Transverse colon (tissue), 4 donors: ENCODE data around the gene MAP3K21. TPM values are rescaled to one million over a fixed set of nuclear protein-coding genes. Genes with fewer than 3 reads are reported as not detected.

Experiments
- DNase-seq: peaks from one replicate; pipeline ENCODE4 v3.0.0-alpha.2; 2019
- H3K27ac ChIP-seq, 4 donors: fragments of 200-600 bp; sonication (generic); 2 replicates each; pipeline ENCODE4 v1.5.1; 2016 to 2018; ENCODE audit warnings: inconsistent platforms in 4 of 4
- H3K27me3 ChIP-seq: fragments of 200-600 bp; sonication (generic); 2 replicates; pipeline ENCODE4 v1.5.1; 2017; ENCODE audit warnings: inconsistent platforms
- H3K36me3 ChIP-seq, 4 donors: fragments of 200-600 bp; sonication (generic); 2 replicates each; pipeline ENCODE4 v1.5.1; 2017 to 2019; ENCODE audit warnings: inconsistent platforms in 4 of 4
- H3K4me1 ChIP-seq, 4 donors: fragments of 200-600 bp; sonication (generic); 2 replicates each; pipeline ENCODE4 v1.5.1; 2017 to 2020; ENCODE audit warnings: inconsistent platforms in 4 of 4
- H3K4me3 ChIP-seq, 4 donors: fragments of 200-600 bp; sonication (generic); 1 replicate in 1 of 4; 2 replicates in 3 of 4; pipeline versions ENCODE4 v1.5.1 to v1.6.1; 2017 to 2019; ENCODE audit warnings: inconsistent platforms in 4 of 4
- H3K9me3 ChIP-seq, 2 donors: fragments of 200-600 bp; sonication (generic); 2 replicates each; pipeline ENCODE4 v1.5.1; 2017 to 2019; ENCODE audit warnings: inconsistent platforms in 2 of 2
- CTCF ChIP-seq, 5 experiments: fragments of 200-600 bp in 3 of 5; fragments of 450-650 bp in 2 of 5; sonication (generic) in 3 of 5; IDR thresholded peaks; 1 replicate in 2 of 5; 2 replicates in 3 of 5; pipeline ENCODE4 v1.5.1; 2016 to 2017; ENCODE audit warnings: antibody characterized with exemption in 5 of 5, inconsistent platforms in 3 of 5, mild to moderate bottlenecking in 2 of 5, moderate library complexity in 1 of 5
- EP300 ChIP-seq: sonication (generic); formaldehyde crosslinking; IDR thresholded peaks from one replicate; pipeline ENCODE4 v1.6.1; 2017; ENCODE audit warnings: antibody characterized with exemption, low read depth
- POLR2A ChIP-seq: fragments of 450-650 bp; IDR thresholded peaks from one replicate; pipeline ENCODE4 v1.6.1; 2016; ENCODE audit warnings: antibody characterized with exemption, mild to moderate bottlenecking, moderate library complexity
- POLR2AphosphoS5 ChIP-seq, 3 donors: sonication (generic); formaldehyde crosslinking; IDR thresholded peaks; one replicate each; pipeline ENCODE4 v1.6.1; 2016; ENCODE audit warnings: antibody characterized with exemption in 3 of 3
- WGBS, 2 donors: methylation state at CpG; one replicate each; pipeline ENCODE4 v1.1.5; 2018; ENCODE audit warnings: low coverage in 1 of 2; 5-methylcytosine and 5-hydroxymethylcytosine counted together
- in situ Hi-C, 4 donors: fragments of 200-750 bp; cut with MboI; loops; one replicate each; pipeline versions ENCODE4 v1.15.0 to v1.15.1; 2017; ENCODE audit warnings: low sequenced_read_pairs in 3 of 4, low pct_ligation_motif_present in 1 of 4, low pct_unique_long_range_greater_than_20kb in 1 of 4
- intact Hi-C: fragments of 100-400 bp; cut with DNase I; formaldehyde crosslinking; loops from one replicate; pipeline ENCODE4 v1.15.1; 2023; ENCODE audit warnings: low total_unique reads
- total RNA-seq, 4 donors: library from RNA; depleted of rRNA; stranded (reverse); fragments of >200 nt; gene quantifications; one replicate each; pipeline ENCODE4 v1.1.0, GENCODE V29; 2016

The MAP3K21 gene
- total RNA-seq, 4 donors from 2014 or later, result 18.7 to 69.3 (median 28.9) TPM

DNA sequence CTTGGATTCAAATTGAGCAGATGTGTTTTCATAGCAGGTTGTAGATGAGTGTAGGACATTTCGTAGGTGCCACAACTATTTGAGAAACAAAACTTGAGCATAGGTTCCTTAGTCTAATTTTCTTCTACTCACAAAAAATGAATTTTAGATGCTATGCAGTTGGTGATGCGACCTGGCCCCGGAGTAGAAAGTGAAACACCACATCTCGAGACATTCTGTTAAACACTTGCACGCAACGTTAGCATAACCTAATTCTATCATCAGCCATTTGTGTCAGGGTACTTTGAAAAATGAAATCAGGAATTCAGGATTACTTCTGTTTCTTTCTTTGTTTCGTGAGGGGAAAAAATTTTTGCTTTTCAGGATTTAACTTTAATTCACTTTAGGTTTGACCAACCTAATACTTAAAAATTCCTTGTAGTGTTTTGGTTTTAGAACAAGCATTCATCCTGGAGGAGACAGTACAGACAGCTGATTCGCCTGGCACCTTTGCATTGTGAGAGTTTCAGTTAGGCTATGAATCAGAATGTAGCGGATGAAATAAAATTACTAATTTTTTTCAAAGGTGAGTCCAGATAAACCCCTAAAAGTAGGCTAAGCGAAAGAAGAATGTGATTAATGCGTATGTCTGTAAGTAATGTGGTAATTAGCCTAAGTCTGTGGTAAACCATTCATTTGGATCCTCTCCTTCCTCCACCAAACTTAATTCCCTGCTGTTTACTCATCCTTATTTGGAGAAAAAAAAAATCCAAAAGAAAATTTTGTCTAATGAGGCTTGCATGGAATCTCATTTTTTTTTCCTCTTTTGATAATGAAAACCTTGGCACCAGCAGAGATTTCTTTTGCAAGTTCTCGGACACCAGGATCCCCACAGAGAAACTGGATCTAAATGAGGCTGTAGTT, 44.9 kb downstream of the MAP3K21 start:
- in situ Hi-C loops, result no loop called here
- DNase-seq, result no peak
- Histone ChIP-seq H3K27ac (no peak overlapping the region), H3K27me3 (no peaks in the 10 kb centered on the region), H3K9me3 (no peaks in the 10 kb centered on the region), H3K4me3 (no peak overlapping the region), H3K4me1 (no peaks in the 10 kb centered on the region), H3K36me3 (no peaks in the 10 kb centered on the region)
- WGBS, 2 donors, result 83 to 86% methylated on average over 10 to 12 of the region's 12 CpGs
- no peak for TF ChIP-seq POLR2A
- no peak for TF ChIP-seq CTCF (IDR thresholded peaks at IDR 0.05)
- TF ChIP-seq EP300, result no peak
- TF ChIP-seq POLR2AphosphoS5 (IDR thresholded peaks at IDR 0.05), result no peak
- intact Hi-C loops, result no loop called here

- Histone ChIP-seq H3K36me3 (no peaks in the 10 kb centered on the region), H3K9me3 (no peaks in the 10 kb centered on the region), H3K4me1 (no peaks in the 10 kb centered on the region), H3K27ac (no peak overlapping the region), H3K4me3 (no peak overlapping the region), H3K27me3 (no peaks in the 10 kb centered on the region)
- TF ChIP-seq POLR2AphosphoS5 (IDR thresholded peaks at IDR 0.05) (no peak), POLR2A (no peak), EP300 (no peak)
- DNase-seq, result no peak
- intact Hi-C loops, result no loop called here
- WGBS, 2 donors, result 89% methylated on average over 6 of the region's 6 CpGs; no CpG with 5 or more reads in 1 of the 2 donors
- in situ Hi-C loops, result no loop called here
Observed at GRCh38 chr1:233373226-233373625, 45.7 kb downstream of the MAP3K21 start.

DNA sequence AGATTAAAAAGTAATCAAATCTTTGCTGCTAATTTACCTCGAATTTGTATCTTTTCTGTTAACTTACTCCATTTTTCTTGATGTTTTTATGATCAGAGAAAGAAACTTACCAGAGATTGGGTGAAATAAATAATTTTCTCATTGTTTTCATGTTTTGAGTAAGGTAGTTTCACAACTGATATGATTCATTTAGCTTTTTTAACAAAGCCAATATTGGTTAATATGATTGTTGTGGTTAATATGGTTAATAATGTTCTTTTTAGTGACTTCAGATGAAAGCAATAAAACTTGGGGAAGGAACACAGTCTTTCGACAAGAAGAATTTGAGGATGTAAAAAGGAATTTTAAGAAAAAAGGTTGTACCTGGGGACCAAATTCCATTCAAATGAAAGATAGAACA, 48.1 kb downstream of the MAP3K21 start:
- in situ Hi-C loops, result loop anchor here in 1 of 4 donors (25.0 kb wide), 1 partner anchor 687 kb away; no protein-coding TSS in a partner anchor
- TF ChIP-seq CTCF (IDR thresholded peaks at IDR 0.05), result no peak
- no peak for TF ChIP-seq POLR2A
- TF ChIP-seq EP300, result no peak
- no peak for TF ChIP-seq POLR2AphosphoS5 (IDR thresholded peaks at IDR 0.05)
- 67 to 81% methylated on average over 2 of the region's 2 CpGs for WGBS, 2 donors

GRCh38 chr1:233376382-233377110, 49.0 kb downstream of the MAP3K21 start:
- no peak overlapping the region for H3K4me3 ChIP-seq
- intact Hi-C loops (no loop called here), in situ Hi-C loops (loop anchor here in 1 of 4 donors (25.0 kb wide), 1 partner anchor 686 kb away; no protein-coding TSS in a partner anchor)
- WGBS, 2 donors, result 67 to 73% methylated on average over 5 of the region's 5 CpGs
- TF ChIP-seq POLR2AphosphoS5 (IDR thresholded peaks at IDR 0.05) (no peak), CTCF (IDR thresholded peaks at IDR 0.05) (no peak), POLR2A (no peak), EP300 (no peak)
- no peaks in the 10 kb centered on the region for H3K36me3 ChIP-seq
- H3K9me3 ChIP-seq, result no peaks in the 10 kb centered on the region
- H3K4me1 ChIP-seq, result no peaks in the 10 kb centered on the region
- H3K27me3 ChIP-seq, result no peaks in the 10 kb centered on the region
- no peak overlapping the region for H3K27ac ChIP-seq
- no peak for DNase-seq

More for the DNA sequence above, 48.1 kb downstream of the MAP3K21 start:
- Histone ChIP-seq H3K36me3 (no peaks in the 10 kb centered on the region), H3K4me1 (no peaks in the 10 kb centered on the region), H3K9me3 (no peaks in the 10 kb centered on the region), H3K27ac (no peak overlapping the region), H3K27me3 (no peaks in the 10 kb centered on the region), H3K4me3 (no peak overlapping the region)
- DNase-seq, result no peak
- intact Hi-C loops, result no loop called here
